Breast epithelium (tissue), 4 donors: ENCODE data around the gene ICAM2. TPM values are rescaled to one million over a fixed set of nuclear protein-coding genes. Genes with fewer than 3 reads are reported as not detected.

ENCODE experiments used
- DNase-seq, 2 donors: peaks; one replicate each; pipeline ENCODE4 v3.0.0-alpha.2; 2019; ENCODE audit warnings: low spot score in 2 of 2
- H3K27ac ChIP-seq, 2 donors: fragments of 200-600 bp; sonication (generic) in 1 of 2; one replicate each; pipeline ENCODE4 v1.5.1; 2016 to 2019; ENCODE audit warnings: mild to moderate bottlenecking in 1 of 2
- H3K27me3 ChIP-seq, 2 donors: fragments of 200-600 bp; sonication (generic) in 1 of 2; one replicate each; pipeline versions ENCODE4 v1.5.1 to v1.6.0; 2017 to 2019; ENCODE audit warnings: control low read depth in 1 of 2, mild to moderate bottlenecking in 1 of 2
- H3K36me3 ChIP-seq: fragments of 200-600 bp; one replicate; pipeline ENCODE4 v1.5.1; 2019
- H3K4me1 ChIP-seq, 2 donors: fragments of 200-600 bp; sonication (generic); one replicate each; pipeline ENCODE4 v1.5.1; 2016 to 2019; ENCODE audit warnings: control low read depth in 1 of 2
- H3K4me3 ChIP-seq, 3 donors: fragments of 200-600 bp; sonication (generic); 1 replicate in 2 of 3; 2 replicates in 1 of 3; pipeline ENCODE4 v1.5.1; 2016 to 2019; ENCODE audit warnings: mild to moderate bottlenecking in 3 of 3, moderate library complexity in 2 of 3
- H3K9me3 ChIP-seq, 2 donors: fragments of 200-600 bp; sonication (generic) in 1 of 2; one replicate each; pipeline ENCODE4 v1.5.1; 2016 to 2019; ENCODE audit warnings: control low read depth in 1 of 2
- POLR2A ChIP-seq: fragments of 450-650 bp; IDR thresholded peaks from one replicate; pipeline ENCODE4 v1.6.1; 2016; ENCODE audit warnings: antibody characterized with exemption, mild to moderate bottlenecking, moderate library complexity
- POLR2AphosphoS5 ChIP-seq, 3 donors: sonication (generic); formaldehyde crosslinking; IDR thresholded peaks; one replicate each; pipeline ENCODE4 v1.6.1; 2017; ENCODE audit warnings: antibody characterized with exemption in 3 of 3
- intact Hi-C: fragments of 100-400 bp; cut with DNase I; formaldehyde crosslinking; loops from one replicate; pipeline ENCODE4 v1.15.1; 2023; ENCODE audit warnings: low total_unique reads
- total RNA-seq, 3 donors: library from RNA; depleted of rRNA; stranded (reverse); fragments of >200 nt; gene quantifications; one replicate each; pipeline ENCODE4 v1.1.0, GENCODE V29; 2016
- TF ChIP-seq, protein P1 (sequence below), 3 donors: fragments of 450-650 bp; IDR thresholded peaks; one replicate each; pipeline ENCODE4 v1.5.1; 2016 to 2017; ENCODE audit warnings: antibody characterized with exemption in 3 of 3, mild to moderate bottlenecking in 3 of 3, moderate library complexity in 3 of 3

The ICAM2 gene
- total RNA-seq, 3 donors from 2014 or later: 26.1 to 106 (median 32.2) TPM

DNA sequence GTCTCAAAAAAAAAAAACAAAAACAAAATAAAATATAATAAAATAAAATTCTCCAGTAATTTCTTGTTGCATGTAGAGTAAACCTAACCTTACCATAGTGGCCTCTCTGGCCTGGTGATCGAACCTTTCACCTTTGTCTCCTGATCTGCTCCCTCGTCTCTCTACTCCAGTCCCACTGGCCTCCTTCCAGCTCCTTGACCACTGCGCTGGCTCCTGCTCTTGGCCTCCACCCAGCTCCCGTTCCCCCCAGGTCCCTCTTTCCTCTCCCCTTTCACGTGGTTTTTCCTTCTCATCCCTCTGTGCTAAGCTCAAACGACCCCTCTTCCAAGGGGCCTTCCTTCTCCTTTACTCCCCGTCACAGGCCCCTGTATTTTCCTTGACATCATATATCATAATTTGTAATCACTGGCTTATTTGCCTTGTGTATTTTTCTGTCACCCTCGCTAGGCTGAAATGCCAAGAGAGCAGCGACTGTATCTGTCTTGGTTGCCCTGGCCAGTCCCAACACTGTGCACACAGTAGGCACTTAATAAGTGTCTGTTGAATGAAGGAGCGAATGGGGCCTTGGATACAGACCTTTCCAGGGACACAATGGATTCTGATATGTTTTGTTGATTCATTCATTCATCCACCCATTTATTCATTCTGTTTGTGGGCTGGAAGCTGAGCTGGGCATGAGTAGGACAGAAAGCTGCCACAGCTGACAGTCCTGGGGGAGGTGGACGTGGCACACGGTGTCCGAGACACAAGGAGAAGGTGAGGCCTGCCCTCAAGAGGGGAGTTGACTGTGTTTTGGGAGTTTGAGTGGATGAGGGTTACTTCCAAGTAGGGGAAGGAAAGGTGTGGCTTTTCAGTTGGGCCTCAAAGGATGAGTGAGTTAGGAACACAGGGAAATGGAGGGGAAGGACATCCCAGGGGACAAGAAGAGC lies 41.9 kb downstream of the ICAM2 start:
- no peak for DNase-seq
- TF ChIP-seq, protein P1, sequence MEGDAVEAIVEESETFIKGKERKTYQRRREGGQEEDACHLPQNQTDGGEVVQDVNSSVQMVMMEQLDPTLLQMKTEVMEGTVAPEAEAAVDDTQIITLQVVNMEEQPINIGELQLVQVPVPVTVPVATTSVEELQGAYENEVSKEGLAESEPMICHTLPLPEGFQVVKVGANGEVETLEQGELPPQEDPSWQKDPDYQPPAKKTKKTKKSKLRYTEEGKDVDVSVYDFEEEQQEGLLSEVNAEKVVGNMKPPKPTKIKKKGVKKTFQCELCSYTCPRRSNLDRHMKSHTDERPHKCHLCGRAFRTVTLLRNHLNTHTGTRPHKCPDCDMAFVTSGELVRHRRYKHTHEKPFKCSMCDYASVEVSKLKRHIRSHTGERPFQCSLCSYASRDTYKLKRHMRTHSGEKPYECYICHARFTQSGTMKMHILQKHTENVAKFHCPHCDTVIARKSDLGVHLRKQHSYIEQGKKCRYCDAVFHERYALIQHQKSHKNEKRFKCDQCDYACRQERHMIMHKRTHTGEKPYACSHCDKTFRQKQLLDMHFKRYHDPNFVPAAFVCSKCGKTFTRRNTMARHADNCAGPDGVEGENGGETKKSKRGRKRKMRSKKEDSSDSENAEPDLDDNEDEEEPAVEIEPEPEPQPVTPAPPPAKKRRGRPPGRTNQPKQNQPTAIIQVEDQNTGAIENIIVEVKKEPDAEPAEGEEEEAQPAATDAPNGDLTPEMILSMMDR (IDR thresholded peaks at IDR 0.05): no peak
- no peak for TF ChIP-seq POLR2A
- no peaks in the 10 kb centered on the region for H3K27me3 ChIP-seq
- intact Hi-C loops: no loop called here
- no peaks in the 10 kb centered on the region for H3K36me3 ChIP-seq
- no peaks in the 10 kb centered on the region for H3K9me3 ChIP-seq
- no peaks in the 10 kb centered on the region for H3K4me1 ChIP-seq
- H3K4me3 ChIP-seq: no peak overlapping the region
- H3K27ac ChIP-seq: no peak overlapping the region

- TF ChIP-seq, protein P1 (IDR thresholded peaks at IDR 0.05): no peak
- no peak for TF ChIP-seq POLR2A
- no peak for TF ChIP-seq POLR2AphosphoS5 (IDR thresholded peaks at IDR 0.05)
- intact Hi-C loops: no loop called here
- no peak for DNase-seq
- Histone ChIP-seq H3K36me3 (no peaks in the 10 kb centered on the region), H3K27me3 (no peaks in the 10 kb centered on the region), H3K9me3 (no peaks in the 10 kb centered on the region), H3K27ac (no peak overlapping the region), H3K4me1 (no peaks in the 10 kb centered on the region), H3K4me3 (no peak overlapping the region)
Measured at GRCh38 chr17:63976702-63977101, 43.7 kb downstream of the ICAM2 start.

DNA sequence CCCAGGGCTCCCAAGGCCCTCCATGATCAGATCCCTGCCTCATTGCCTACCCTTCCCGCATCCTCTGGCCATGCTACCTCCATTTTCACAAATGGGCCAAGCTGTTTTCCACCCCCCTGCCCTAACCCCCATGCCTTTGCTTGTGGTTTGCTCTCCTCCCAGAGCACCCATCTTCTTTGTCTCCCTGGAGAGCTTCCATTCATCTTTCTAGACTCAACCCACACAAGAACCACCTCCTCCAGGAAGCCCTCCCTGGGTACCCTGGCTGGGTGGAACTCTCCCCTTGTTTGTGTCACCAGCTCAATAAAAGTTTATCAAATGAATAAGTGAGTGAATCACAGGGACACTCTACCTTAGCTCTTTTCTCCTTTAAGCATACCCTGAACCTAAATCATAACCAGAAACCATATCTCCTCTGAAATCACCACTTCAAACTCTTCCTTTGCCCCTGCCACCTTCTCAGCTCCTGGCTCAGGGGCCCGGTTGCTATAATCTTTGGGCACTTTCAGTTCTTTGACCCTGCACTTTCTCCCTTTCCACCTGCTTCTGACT lies 44.8 kb downstream of the ICAM2 start:
- no peak overlapping the region for H3K27ac ChIP-seq
- H3K27me3 ChIP-seq: no peaks in the 10 kb centered on the region
- H3K4me1 ChIP-seq: no peaks in the 10 kb centered on the region
- no peaks in the 10 kb centered on the region for H3K9me3 ChIP-seq
- H3K4me3 ChIP-seq: no peak overlapping the region
- H3K36me3 ChIP-seq: no peaks in the 10 kb centered on the region
- intact Hi-C loops: no loop called here
- TF ChIP-seq POLR2A: no peak
- TF ChIP-seq, protein P1 (IDR thresholded peaks at IDR 0.05): no peak
- TF ChIP-seq POLR2AphosphoS5 (IDR thresholded peaks at IDR 0.05): no peak
- DNase-seq: no peak

DNA sequence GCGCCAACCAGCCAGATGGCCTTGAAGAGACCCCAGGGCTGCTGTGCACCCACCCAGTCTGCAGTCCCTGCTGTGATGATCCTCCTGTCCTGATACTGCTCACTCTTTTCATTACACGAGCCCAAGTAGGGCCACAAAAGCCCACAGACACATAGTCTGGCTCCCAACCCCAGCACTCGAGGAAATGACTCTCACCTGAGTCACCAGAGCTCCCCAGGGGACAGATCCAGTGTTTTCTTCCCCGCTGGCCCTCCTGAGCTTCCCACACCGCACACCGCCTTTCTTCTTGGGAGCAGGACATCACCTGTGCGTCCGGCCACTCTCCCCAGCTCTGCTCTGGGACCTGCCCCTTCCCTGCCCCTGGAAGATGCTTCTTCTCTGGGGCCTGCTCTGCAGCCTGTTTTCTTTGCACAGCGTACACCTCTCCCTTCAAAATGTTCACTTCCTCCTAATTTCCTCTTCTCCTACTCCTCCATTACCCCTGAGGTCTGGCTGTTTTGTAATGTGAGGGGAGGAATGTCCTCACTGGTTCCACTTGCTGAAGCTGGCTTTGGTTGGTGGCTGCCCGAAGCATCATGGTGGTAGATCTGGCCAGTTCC lies 45.7 kb downstream of the ICAM2 start:
- intact Hi-C loops: no loop called here
- no peak overlapping the region for H3K27ac ChIP-seq
- TF ChIP-seq, protein P1 (IDR thresholded peaks at IDR 0.05): no peak
- no peak for TF ChIP-seq POLR2AphosphoS5 (IDR thresholded peaks at IDR 0.05)
- no peak for TF ChIP-seq POLR2A
- no peaks in the 10 kb centered on the region for H3K9me3 ChIP-seq
- no peak for DNase-seq
- H3K27me3 ChIP-seq: no peaks in the 10 kb centered on the region
- no peaks in the 10 kb centered on the region for H3K4me1 ChIP-seq
- no peaks in the 10 kb centered on the region for H3K36me3 ChIP-seq
- H3K4me3 ChIP-seq: no peak overlapping the region
